ENCODE measurements around the gene TSPEAR.

GRCh38 chr21:44684483-44684882 is 26.9 kb downstream of the TSPEAR start:
- TF ChIP-seq CTCF (IDR thresholded peaks at IDR 0.05) (no peak), ZFX (IDR thresholded peaks at IDR 0.05; ENCODE audit: borderline replicate concordance) (no peak)

All from 22Rv1 (cell line).